Gastroesophageal sphincter (tissue), 3 donors: ENCODE data around the gene SCO2.

Experiments
- CTCF ChIP-seq, 4 experiments: fragments of 200-600 bp in 2 of 4; fragments of 450-650 bp in 2 of 4; sonication (generic) in 1 of 4; IDR thresholded peaks; one replicate each; pipeline ENCODE4 v1.5.1; 2017 to 2019; ENCODE audit warnings: antibody characterized with exemption in 4 of 4, mild to moderate bottlenecking in 2 of 4, moderate library complexity in 2 of 4
- POLR2A ChIP-seq, 2 donors: fragments of 450-650 bp; IDR thresholded peaks; one replicate each; pipeline ENCODE4 v1.6.1; 2017; ENCODE audit warnings: antibody characterized with exemption in 2 of 2, mild to moderate bottlenecking in 2 of 2, moderate library complexity in 1 of 2

- no peak for TF ChIP-seq CTCF (IDR thresholded peaks at IDR 0.05)
- no peak for TF ChIP-seq POLR2A (IDR thresholded peaks at IDR 0.05)
These were observed 22.5 kb downstream of the SCO2 start for GRCh38 chr22:50502628-50503474.
